ENCODE data around the gene TMEM183A. TPM values are rescaled to one million over a fixed set of nuclear protein-coding genes. Genes with fewer than 3 reads are reported as not detected.
A peak's percentile ranks its signal among the peaks of the same experiment; 100 is the strongest.

Gene TMEM183A
- total and polyA plus RNA-seq, 10 of the 15 experiments (the other 5 are each of a cell fraction or from before 2014, with no cell fraction given), result 12.3 to 103 (median 66.3) TPM

- TF ChIP-seq E4F1 (IDR thresholded peaks at IDR 0.05; ENCODE audit: borderline replicate concordance, partially characterized antibody), result no peak
- TF ChIP-seq RCOR1 (conservative IDR thresholded peaks at IDR 0.05; ENCODE audit: low read depth, low read length), result no peak
- TF ChIP-seq EZH2 (IDR thresholded peaks at IDR 0.05; ENCODE audit: borderline replicate concordance, control insufficient read depth, low read depth, low read length), result no peak
- TF ChIP-seq ZBTB33 (IDR thresholded peaks at IDR 0.05), result peak; percentile 87; the same call in 1 of the 2 replicates
- TF ChIP-seq MEF2A (IDR thresholded peaks at IDR 0.05; ENCODE audit: insufficient read depth, low read depth, low read length), result no peak
- TF ChIP-seq BMI1 (IDR thresholded peaks at IDR 0.05; ENCODE audit: borderline replicate concordance), result 0 out of 2 replicates have a peak, but pooled peaks have one; percentile 1
- TF ChIP-seq SIX5 (IDR thresholded peaks at IDR 0.05; ENCODE audit: low read depth, low read length, severe bottlenecking), result no peak
- TF ChIP-seq PML (IDR thresholded peaks at IDR 0.05; ENCODE audit: low read length), result no peak
- TF ChIP-seq MTA2 (IDR thresholded peaks at IDR 0.05; ENCODE audit: low read depth), result no peak
- peak; percentile 75 for TF ChIP-seq ZBTB40 (IDR thresholded peaks at IDR 0.05; ENCODE audit: borderline replicate concordance)
- TF ChIP-seq, protein P1, sequence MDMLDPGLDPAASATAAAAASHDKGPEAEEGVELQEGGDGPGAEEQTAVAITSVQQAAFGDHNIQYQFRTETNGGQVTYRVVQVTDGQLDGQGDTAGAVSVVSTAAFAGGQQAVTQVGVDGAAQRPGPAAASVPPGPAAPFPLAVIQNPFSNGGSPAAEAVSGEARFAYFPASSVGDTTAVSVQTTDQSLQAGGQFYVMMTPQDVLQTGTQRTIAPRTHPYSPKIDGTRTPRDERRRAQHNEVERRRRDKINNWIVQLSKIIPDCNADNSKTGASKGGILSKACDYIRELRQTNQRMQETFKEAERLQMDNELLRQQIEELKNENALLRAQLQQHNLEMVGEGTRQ (IDR thresholded peaks at IDR 0.05; ENCODE audit: borderline replicate concordance, low read depth, low read length), result peak; percentile 64
- TF ChIP-seq BCL11A (IDR thresholded peaks at IDR 0.05; ENCODE audit: low read depth, low read length), result no peak
- TF ChIP-seq, protein P2, sequence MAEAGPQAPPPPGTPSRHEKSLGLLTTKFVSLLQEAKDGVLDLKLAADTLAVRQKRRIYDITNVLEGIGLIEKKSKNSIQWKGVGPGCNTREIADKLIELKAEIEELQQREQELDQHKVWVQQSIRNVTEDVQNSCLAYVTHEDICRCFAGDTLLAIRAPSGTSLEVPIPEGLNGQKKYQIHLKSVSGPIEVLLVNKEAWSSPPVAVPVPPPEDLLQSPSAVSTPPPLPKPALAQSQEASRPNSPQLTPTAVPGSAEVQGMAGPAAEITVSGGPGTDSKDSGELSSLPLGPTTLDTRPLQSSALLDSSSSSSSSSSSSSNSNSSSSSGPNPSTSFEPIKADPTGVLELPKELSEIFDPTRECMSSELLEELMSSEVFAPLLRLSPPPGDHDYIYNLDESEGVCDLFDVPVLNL (IDR thresholded peaks at IDR 0.05; ENCODE audit: low read depth, low read length), result no peak
- TF ChIP-seq TCF12 (IDR thresholded peaks at IDR 0.05; ENCODE audit: low read depth, low read length), result no peak
- no peak for TF ChIP-seq SREBF2 (IDR thresholded peaks at IDR 0.05; ENCODE audit: low read length)
- no peak for TF ChIP-seq RBBP5 (conservative IDR thresholded peaks at IDR 0.05)
- peak; percentile 85 for TF ChIP-seq POLR2AphosphoS5 (IDR thresholded peaks at IDR 0.05; ENCODE audit: low read length)
Observed at GRCh38 chr1:203026031-203026665, 19.0 kb downstream of the TMEM183A start, which contains the start of gene PPFIA4 (continued).

Measured in GM12878 (cell line).